HEK293 (cell line): ENCODE results near the gene PRELID1.

ENCODE experiments used
- EGR2 ChIP-seq: fragments of 450-650 bp; formaldehyde crosslinking; IDR thresholded peaks from 2 replicates; pipeline ENCODE4 v1.5.1; 2016; ENCODE audit warnings: low read depth, missing biosample characterization, missing genetic modification characterization
- GLIS1 ChIP-seq: fragments of 450-650 bp; formaldehyde crosslinking; IDR thresholded peaks from 2 replicates; pipeline ENCODE4 v1.5.1; 2016; ENCODE audit warnings: missing biosample characterization, missing genetic modification characterization
- HOXA7 ChIP-seq: sonication (generic); formaldehyde crosslinking; IDR thresholded peaks from 2 replicates; pipeline ENCODE4 v1.8.1; 2022; ENCODE audit warnings: missing genetic modification reagents, borderline replicate concordance
- KLF10 ChIP-seq: fragments of 450-650 bp; IDR thresholded peaks from 2 replicates; pipeline ENCODE4 v1.5.1; 2018; ENCODE audit warnings: missing biosample characterization, mild to moderate bottlenecking, missing genetic modification characterization
- OVOL3 ChIP-seq: fragments of 450-650 bp; formaldehyde crosslinking; IDR thresholded peaks from 2 replicates; pipeline ENCODE4 v1.5.1; 2016; ENCODE audit warnings: missing biosample characterization, missing genetic modification characterization
- REST ChIP-seq: fragments of 450-650 bp; formaldehyde crosslinking; IDR thresholded peaks from 2 replicates; pipeline ENCODE4 v1.5.1; 2016; ENCODE audit warnings: missing biosample characterization, missing genetic modification characterization
- WT1 ChIP-seq: fragments of 450-650 bp; formaldehyde crosslinking; IDR thresholded peaks from 2 replicates; pipeline ENCODE4 v1.5.1; 2016; ENCODE audit warnings: missing biosample characterization, missing genetic modification characterization
- ZBTB10 ChIP-seq: fragments of 450-650 bp; formaldehyde crosslinking; IDR thresholded peaks from 2 replicates; pipeline ENCODE4 v1.5.1; 2016; ENCODE audit warnings: missing biosample characterization, missing genetic modification characterization
- ZFP69B ChIP-seq: fragments of 450-650 bp; formaldehyde crosslinking; IDR thresholded peaks from 2 replicates; pipeline ENCODE4 v1.5.1; 2016; ENCODE audit warnings: missing biosample characterization, missing genetic modification characterization
- ZNF174 ChIP-seq: fragments of 450-650 bp; formaldehyde crosslinking; IDR thresholded peaks from 2 replicates; pipeline ENCODE4 v1.5.0; 2017; ENCODE audit warnings: missing biosample characterization, mild to moderate bottlenecking, missing genetic modification characterization
- ZNF354C ChIP-seq: fragments of 450-650 bp; formaldehyde crosslinking; IDR thresholded peaks from 2 replicates; pipeline ENCODE4 v1.5.1; 2016; ENCODE audit warnings: missing biosample characterization, missing genetic modification characterization, low read depth, borderline replicate concordance
- ZNF37A ChIP-seq: fragments of 450-650 bp; IDR thresholded peaks from 2 replicates; pipeline ENCODE4 v1.5.1; 2018; ENCODE audit warnings: missing biosample characterization, missing genetic modification characterization
- ZNF549 ChIP-seq: fragments of 450-650 bp; IDR thresholded peaks from 2 replicates; pipeline ENCODE4 v1.5.1; 2018; ENCODE audit warnings: missing biosample characterization, missing genetic modification characterization, mild to moderate bottlenecking, inconsistent platforms, moderate library complexity
- ZNF560 ChIP-seq: fragments of 450-650 bp; formaldehyde crosslinking; IDR thresholded peaks from 2 replicates; pipeline ENCODE4 v1.5.1; 2017; ENCODE audit warnings: missing biosample characterization, missing genetic modification characterization, borderline replicate concordance
- ZNF670 ChIP-seq: fragments of 450-650 bp; formaldehyde crosslinking; IDR thresholded peaks from 2 replicates; pipeline ENCODE4 v1.5.1; 2016; ENCODE audit warnings: missing biosample characterization, missing genetic modification characterization, low read depth
- ZNF776 ChIP-seq: fragments of 450-650 bp; formaldehyde crosslinking; IDR thresholded peaks from 2 replicates; pipeline ENCODE4 v1.5.0; 2017; ENCODE audit warnings: missing biosample characterization, missing genetic modification characterization, borderline replicate concordance
- ZNF792 ChIP-seq: fragments of 450-650 bp; formaldehyde crosslinking; IDR thresholded peaks from 2 replicates; pipeline ENCODE4 v1.5.1; 2016; ENCODE audit warnings: missing biosample characterization, missing genetic modification characterization
- TF ChIP-seq, protein P1 (sequence below): fragments of 450-650 bp; formaldehyde crosslinking; IDR thresholded peaks from 2 replicates; pipeline ENCODE4 v1.5.1; 2017; ENCODE audit warnings: missing biosample characterization, missing genetic modification characterization
- TF ChIP-seq, protein P2 (sequence below): fragments of 450-650 bp; formaldehyde crosslinking; IDR thresholded peaks from 2 replicates; pipeline ENCODE4 v1.5.1; 2016; ENCODE audit warnings: missing biosample characterization, missing genetic modification characterization

Gene PRELID1

GRCh38 chr5:177311723-177312648 lies 8.4 kb downstream of the PRELID1 start, which contains the start of gene MXD3 (continued):
- TF ChIP-seq ZBTB10 (tag by site-specific recombination) (peak; percentile 90), ZNF37A (tag by site-specific recombination) (no peak), ZNF776 (no peak), ZNF354C (tag by site-specific recombination) (no peak), WT1 (tag by site-specific recombination) (no peak), OVOL3 (tag by site-specific recombination) (peak; percentile 45; the same call in 1 of the 2 replicates), ZNF560 (no peak), REST (no peak; the same call in 1 of the 2 replicates), ZNF670 (no peak), EGR2 (tag by site-specific recombination) (peak; percentile 88), ZFP69B (peak; percentile 99), ZNF174 (tag by site-specific recombination) (no peak), ZNF549 (tag by site-specific recombination) (no peak), ZNF792 (tag by site-specific recombination) (no peak), HOXA7 (CRISPR knock-in tag) (no peak), GLIS1 (tag by site-specific recombination) (peak; percentile 70), KLF10 (tag by site-specific recombination) (peak; percentile 99)
- TF ChIP-seq, protein P1, sequence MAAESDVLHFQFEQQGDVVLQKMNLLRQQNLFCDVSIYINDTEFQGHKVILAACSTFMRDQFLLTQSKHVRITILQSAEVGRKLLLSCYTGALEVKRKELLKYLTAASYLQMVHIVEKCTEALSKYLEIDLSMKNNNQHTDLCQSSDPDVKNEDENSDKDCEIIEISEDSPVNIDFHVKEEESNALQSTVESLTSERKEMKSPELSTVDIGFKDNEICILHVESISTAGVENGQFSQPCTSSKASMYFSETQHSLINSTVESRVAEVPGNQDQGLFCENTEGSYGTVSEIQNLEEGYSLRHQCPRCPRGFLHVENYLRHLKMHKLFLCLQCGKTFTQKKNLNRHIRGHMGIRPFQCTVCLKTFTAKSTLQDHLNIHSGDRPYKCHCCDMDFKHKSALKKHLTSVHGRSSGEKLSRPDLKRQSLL (tag by site-specific recombination), result peak; percentile 99
- TF ChIP-seq, protein P2, sequence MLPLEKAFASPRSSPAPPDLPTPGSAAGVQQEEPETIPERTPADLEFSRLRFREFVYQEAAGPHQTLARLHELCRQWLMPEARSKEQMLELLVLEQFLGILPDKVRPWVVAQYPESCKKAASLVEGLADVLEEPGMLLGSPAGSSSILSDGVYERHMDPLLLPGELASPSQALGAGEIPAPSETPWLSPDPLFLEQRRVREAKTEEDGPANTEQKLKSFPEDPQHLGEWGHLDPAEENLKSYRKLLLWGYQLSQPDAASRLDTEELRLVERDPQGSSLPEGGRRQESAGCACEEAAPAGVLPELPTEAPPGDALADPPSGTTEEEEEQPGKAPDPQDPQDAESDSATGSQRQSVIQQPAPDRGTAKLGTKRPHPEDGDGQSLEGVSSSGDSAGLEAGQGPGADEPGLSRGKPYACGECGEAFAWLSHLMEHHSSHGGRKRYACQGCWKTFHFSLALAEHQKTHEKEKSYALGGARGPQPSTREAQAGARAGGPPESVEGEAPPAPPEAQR (tag by site-specific recombination), result no peak
